ENCODE measurements around the gene AGFG2. TPM values are rescaled to one million over a fixed set of nuclear protein-coding genes. Genes with fewer than 3 reads are reported as not detected.

AGFG2 gene
- total and polyA plus RNA-seq, 4 donors = 37.2 to 48.8 (median 42.3) TPM

DNA sequence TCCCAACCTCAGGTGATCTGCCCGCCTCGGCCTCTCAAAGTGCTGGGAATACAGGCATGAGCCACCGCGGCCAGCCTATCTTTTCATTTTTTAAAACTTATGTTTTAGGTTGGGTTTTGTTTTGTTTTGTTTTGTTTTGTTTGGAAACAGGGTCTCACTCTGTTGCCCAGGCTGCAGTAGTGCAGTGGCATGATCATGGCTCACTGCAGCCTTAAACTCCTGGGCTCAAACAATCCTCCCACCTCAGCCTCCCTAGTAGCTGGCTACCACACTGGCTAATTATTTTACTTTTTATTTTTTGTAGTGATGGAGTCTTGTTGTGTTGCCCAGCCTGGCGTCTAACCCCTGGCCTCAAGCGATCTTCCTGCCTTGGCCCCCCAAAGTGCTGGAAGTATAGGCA lies 19.4 kb upstream of the AGFG2 start:
- Histone ChIP-seq H3K27me3 (ENCODE audit: control insufficient read depth in 4 of 4, insufficient read depth in 4 of 4, low read length in 3 of 4) (no peaks in the 10 kb centered on the region), H3K9me3 (ENCODE audit: control insufficient read depth in 4 of 4, low read length in 3 of 4) (no peaks in the 10 kb centered on the region), H3K27ac (ENCODE audit: low read depth in 1 of 2, low read length in 2 of 2) (no peak overlapping the region), H3K4me1 (ENCODE audit: control insufficient read depth in 4 of 4, insufficient read depth in 4 of 4, low read length in 3 of 4) (no peaks in the 10 kb centered on the region), H3K4me3 (ENCODE audit: low read depth in 1 of 3, low read length in 3 of 3) (no peak overlapping the region), H3K9ac (ENCODE audit: low read depth in 1 of 2, low read length in 2 of 2) (no peak overlapping the region), H3K36me3 (ENCODE audit: control insufficient read depth in 4 of 4, insufficient read depth in 3 of 4, low read depth in 1 of 4, low read length in 3 of 4) (no peaks in the 10 kb centered on the region)
- DNase-seq (ENCODE audit: low spot score) = no peak
- WGBS = 92% methylated on average over 6 of the region's 6 CpGs
- TF ChIP-seq EGR1 (IDR thresholded peaks at IDR 0.05; ENCODE audit: low read depth in 2 of 2) = no peak
- TF ChIP-seq NR2F2 (IDR thresholded peaks at IDR 0.05) = no peak
- TF ChIP-seq HNF4A (conservative IDR thresholded peaks at IDR 0.05) = no peak
- TF ChIP-seq HNF4G (IDR thresholded peaks at IDR 0.05) = no peak
- TF ChIP-seq RAD21 (IDR thresholded peaks at IDR 0.05) = no peak
- no peak for TF ChIP-seq JUND (IDR thresholded peaks at IDR 0.05)
- no peak for TF ChIP-seq GABPA (IDR thresholded peaks at IDR 0.05 in 1 of 2, conservative IDR thresholded peaks at IDR 0.05 in 1 of 2)
- no peak for TF ChIP-seq SP1 (IDR thresholded peaks at IDR 0.05)
- TF ChIP-seq FOXA2 (IDR thresholded peaks at IDR 0.05) = no peak
- TF ChIP-seq, protein P1, sequence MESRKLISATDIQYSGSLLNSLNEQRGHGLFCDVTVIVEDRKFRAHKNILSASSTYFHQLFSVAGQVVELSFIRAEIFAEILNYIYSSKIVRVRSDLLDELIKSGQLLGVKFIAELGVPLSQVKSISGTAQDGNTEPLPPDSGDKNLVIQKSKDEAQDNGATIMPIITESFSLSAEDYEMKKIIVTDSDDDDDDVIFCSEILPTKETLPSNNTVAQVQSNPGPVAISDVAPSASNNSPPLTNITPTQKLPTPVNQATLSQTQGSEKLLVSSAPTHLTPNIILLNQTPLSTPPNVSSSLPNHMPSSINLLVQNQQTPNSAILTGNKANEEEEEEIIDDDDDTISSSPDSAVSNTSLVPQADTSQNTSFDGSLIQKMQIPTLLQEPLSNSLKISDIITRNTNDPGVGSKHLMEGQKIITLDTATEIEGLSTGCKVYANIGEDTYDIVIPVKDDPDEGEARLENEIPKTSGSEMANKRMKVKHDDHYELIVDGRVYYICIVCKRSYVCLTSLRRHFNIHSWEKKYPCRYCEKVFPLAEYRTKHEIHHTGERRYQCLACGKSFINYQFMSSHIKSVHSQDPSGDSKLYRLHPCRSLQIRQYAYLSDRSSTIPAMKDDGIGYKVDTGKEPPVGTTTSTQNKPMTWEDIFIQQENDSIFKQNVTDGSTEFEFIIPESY (IDR thresholded peaks at IDR 0.05) = no peak
- no peak for TF ChIP-seq FOXA1 (IDR thresholded peaks at IDR 0.05)
- TF ChIP-seq, protein P2, sequence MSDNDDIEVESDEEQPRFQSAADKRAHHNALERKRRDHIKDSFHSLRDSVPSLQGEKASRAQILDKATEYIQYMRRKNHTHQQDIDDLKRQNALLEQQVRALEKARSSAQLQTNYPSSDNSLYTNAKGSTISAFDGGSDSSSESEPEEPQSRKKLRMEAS (IDR thresholded peaks at IDR 0.05) = no peak
- TF ChIP-seq RXRA (IDR thresholded peaks at IDR 0.05) = no peak

DNA sequence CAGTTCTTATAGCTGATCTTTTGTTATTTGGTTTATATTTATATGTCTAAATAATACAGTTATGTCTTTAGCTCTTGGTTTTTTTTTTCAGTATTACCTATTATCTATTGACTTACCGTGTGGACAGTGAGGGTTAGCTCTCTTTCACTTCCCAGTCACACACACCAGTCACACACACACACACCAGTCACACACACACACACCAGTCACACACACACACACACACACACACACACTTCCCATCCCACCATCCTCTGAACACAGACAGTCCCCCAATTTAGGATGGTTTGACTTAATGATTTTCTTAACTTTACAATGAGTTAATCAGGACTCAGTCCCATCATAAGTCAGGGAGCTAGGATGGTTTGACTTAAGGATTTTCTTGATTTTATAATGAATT lies 18.9 kb upstream of the AGFG2 start:
- H3K9ac ChIP-seq (ENCODE audit: low read depth in 1 of 2, low read length in 2 of 2) = no peak overlapping the region
- no peak overlapping the region for H3K27ac ChIP-seq (ENCODE audit: low read depth in 1 of 2, low read length in 2 of 2)
- H3K4me1 ChIP-seq (ENCODE audit: control insufficient read depth in 4 of 4, insufficient read depth in 4 of 4, low read length in 3 of 4) = no peaks in the 10 kb centered on the region
- H3K36me3 ChIP-seq (ENCODE audit: control insufficient read depth in 4 of 4, insufficient read depth in 3 of 4, low read depth in 1 of 4, low read length in 3 of 4) = no peaks in the 10 kb centered on the region
- no peak for DNase-seq (ENCODE audit: low spot score)
- WGBS = 31% methylated on average over 1 of the region's 1 CpG
- TF ChIP-seq TAF1 (conservative IDR thresholded peaks at IDR 0.05) (no peak), YY1 (IDR thresholded peaks at IDR 0.05) (no peak)
- TF ChIP-seq, protein P2 (IDR thresholded peaks at IDR 0.05) = no peak
- TF ChIP-seq, protein P3, sequence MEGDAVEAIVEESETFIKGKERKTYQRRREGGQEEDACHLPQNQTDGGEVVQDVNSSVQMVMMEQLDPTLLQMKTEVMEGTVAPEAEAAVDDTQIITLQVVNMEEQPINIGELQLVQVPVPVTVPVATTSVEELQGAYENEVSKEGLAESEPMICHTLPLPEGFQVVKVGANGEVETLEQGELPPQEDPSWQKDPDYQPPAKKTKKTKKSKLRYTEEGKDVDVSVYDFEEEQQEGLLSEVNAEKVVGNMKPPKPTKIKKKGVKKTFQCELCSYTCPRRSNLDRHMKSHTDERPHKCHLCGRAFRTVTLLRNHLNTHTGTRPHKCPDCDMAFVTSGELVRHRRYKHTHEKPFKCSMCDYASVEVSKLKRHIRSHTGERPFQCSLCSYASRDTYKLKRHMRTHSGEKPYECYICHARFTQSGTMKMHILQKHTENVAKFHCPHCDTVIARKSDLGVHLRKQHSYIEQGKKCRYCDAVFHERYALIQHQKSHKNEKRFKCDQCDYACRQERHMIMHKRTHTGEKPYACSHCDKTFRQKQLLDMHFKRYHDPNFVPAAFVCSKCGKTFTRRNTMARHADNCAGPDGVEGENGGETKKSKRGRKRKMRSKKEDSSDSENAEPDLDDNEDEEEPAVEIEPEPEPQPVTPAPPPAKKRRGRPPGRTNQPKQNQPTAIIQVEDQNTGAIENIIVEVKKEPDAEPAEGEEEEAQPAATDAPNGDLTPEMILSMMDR (IDR thresholded peaks at IDR 0.05; ENCODE audit: low read depth, low read length, missing input control) = no peak
- H3K4me3 ChIP-seq (ENCODE audit: low read depth in 1 of 3, low read length in 3 of 3) = no peak overlapping the region
- H3K27me3 ChIP-seq (ENCODE audit: control insufficient read depth in 4 of 4, insufficient read depth in 4 of 4, low read length in 3 of 4) = no peaks in the 10 kb centered on the region
- H3K9me3 ChIP-seq (ENCODE audit: control insufficient read depth in 4 of 4, low read length in 3 of 4) = no peaks in the 10 kb centered on the region

DNA sequence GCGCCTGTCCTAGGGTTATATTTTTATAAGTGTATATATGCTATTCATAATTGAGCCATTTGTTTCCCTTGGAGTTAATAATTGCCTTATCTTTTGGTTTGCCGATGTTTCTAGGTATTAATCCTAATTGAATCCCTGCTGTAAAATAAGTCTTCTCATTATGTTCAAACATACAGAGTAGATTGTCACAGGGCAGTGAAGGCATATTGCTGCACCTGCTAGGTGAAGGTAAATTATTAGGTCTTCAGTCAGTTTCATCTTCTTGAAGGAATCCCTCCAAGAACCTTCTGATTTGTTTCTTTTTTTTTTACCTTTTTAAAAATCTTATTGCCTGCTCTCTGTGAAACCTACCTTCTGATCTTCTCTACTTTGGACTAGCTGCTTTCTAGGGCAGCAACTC lies 17.9 kb upstream of the AGFG2 start:
- no peaks in the 10 kb centered on the region for H3K4me1 ChIP-seq (ENCODE audit: control insufficient read depth in 4 of 4, insufficient read depth in 4 of 4, low read length in 3 of 4)
- no peak for DNase-seq (ENCODE audit: low spot score)
- 91% methylated on average over 2 of the region's 2 CpGs for WGBS
- TF ChIP-seq EGR1 (IDR thresholded peaks at IDR 0.05; ENCODE audit: low read depth in 2 of 2) (no peak), NR2F2 (IDR thresholded peaks at IDR 0.05) (no peak), GABPA (IDR thresholded peaks at IDR 0.05 in 1 of 2, conservative IDR thresholded peaks at IDR 0.05 in 1 of 2) (no peak), FOXA1 (IDR thresholded peaks at IDR 0.05) (no peak), RXRA (IDR thresholded peaks at IDR 0.05) (no peak), HNF4G (IDR thresholded peaks at IDR 0.05) (no peak), YY1 (IDR thresholded peaks at IDR 0.05) (no peak)
- TF ChIP-seq, protein P4, sequence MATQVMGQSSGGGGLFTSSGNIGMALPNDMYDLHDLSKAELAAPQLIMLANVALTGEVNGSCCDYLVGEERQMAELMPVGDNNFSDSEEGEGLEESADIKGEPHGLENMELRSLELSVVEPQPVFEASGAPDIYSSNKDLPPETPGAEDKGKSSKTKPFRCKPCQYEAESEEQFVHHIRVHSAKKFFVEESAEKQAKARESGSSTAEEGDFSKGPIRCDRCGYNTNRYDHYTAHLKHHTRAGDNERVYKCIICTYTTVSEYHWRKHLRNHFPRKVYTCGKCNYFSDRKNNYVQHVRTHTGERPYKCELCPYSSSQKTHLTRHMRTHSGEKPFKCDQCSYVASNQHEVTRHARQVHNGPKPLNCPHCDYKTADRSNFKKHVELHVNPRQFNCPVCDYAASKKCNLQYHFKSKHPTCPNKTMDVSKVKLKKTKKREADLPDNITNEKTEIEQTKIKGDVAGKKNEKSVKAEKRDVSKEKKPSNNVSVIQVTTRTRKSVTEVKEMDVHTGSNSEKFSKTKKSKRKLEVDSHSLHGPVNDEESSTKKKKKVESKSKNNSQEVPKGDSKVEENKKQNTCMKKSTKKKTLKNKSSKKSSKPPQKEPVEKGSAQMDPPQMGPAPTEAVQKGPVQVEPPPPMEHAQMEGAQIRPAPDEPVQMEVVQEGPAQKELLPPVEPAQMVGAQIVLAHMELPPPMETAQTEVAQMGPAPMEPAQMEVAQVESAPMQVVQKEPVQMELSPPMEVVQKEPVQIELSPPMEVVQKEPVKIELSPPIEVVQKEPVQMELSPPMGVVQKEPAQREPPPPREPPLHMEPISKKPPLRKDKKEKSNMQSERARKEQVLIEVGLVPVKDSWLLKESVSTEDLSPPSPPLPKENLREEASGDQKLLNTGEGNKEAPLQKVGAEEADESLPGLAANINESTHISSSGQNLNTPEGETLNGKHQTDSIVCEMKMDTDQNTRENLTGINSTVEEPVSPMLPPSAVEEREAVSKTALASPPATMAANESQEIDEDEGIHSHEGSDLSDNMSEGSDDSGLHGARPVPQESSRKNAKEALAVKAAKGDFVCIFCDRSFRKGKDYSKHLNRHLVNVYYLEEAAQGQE (IDR thresholded peaks at IDR 0.05) = no peak
- TF ChIP-seq, protein P1 (IDR thresholded peaks at IDR 0.05) = no peak

More for the DNA sequence above, 17.9 kb upstream of the AGFG2 start:
- Histone ChIP-seq H3K27ac (ENCODE audit: low read depth in 1 of 2, low read length in 2 of 2) (no peak overlapping the region), H3K9ac (ENCODE audit: low read depth in 1 of 2, low read length in 2 of 2) (no peak overlapping the region), H3K9me3 (ENCODE audit: control insufficient read depth in 4 of 4, low read length in 3 of 4) (no peaks in the 10 kb centered on the region), H3K4me3 (ENCODE audit: low read depth in 1 of 3, low read length in 3 of 3) (no peak overlapping the region), H3K36me3 (ENCODE audit: control insufficient read depth in 4 of 4, insufficient read depth in 3 of 4, low read depth in 1 of 4, low read length in 3 of 4) (no peaks in the 10 kb centered on the region), H3K27me3 (ENCODE audit: control insufficient read depth in 4 of 4, insufficient read depth in 4 of 4, low read length in 3 of 4) (no peaks in the 10 kb centered on the region)

Data from liver (tissue), 9 donors.